ENCODE data around the gene NFIA. TPM values are rescaled to one million over a fixed set of nuclear protein-coding genes. Genes with fewer than 3 reads are reported as not detected.

Gene NFIA
- total and polyA plus RNA-seq, 2 donors (not counting 1 experiment from before 2014, with no cell fraction given), result 0.28 to 0.54 TPM

DNA sequence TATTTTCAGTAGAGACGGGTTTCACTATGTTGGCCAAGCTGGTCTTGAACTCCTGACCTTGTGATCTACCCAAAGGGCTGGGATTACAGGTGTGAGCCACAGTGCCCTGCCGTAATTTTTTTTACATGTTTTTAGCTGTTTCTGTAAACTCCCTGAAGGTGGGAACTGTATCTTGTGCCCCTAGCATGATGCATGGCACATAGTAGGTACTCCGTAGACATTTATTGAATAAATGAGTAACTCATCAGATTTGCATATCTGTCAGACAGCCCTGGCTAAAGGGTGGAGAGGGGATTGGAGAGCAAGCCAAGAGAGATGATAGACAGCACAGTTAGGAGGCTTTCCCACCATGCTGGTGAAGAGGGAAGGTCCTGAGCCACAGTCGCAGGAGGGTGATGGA is 247.2 kb downstream of the NFIA start:
- H3K9ac ChIP-seq (ENCODE audit: low read length), result no peak overlapping the region
- H3K4me1 ChIP-seq (ENCODE audit: control insufficient read depth in 2 of 2, insufficient read depth in 2 of 2, low read length in 2 of 2), result no peaks in the 10 kb centered on the region
- 100% methylated on average over 3 of the region's 4 CpGs for WGBS (ENCODE audit: insufficient coverage)
- no peaks in the 10 kb centered on the region for H3K79me2 ChIP-seq (ENCODE audit: control insufficient read depth, insufficient read depth, low read length)
- no peak overlapping the region for H3K27ac ChIP-seq (ENCODE audit: low read length in 2 of 2)
- intact Hi-C loops (cut with micrococcal nuclease), result no loop called here
- POLR2A ChIA-PET, result no interaction called here
- DNase-seq (no peak), ATAC-seq (ENCODE audit: low read depth) (no peak)
- H3K27me3 Mint-ChIP-seq, result peaks cover 10% of the 10 kb centered on the region
- no peak overlapping the region for H2AFZ ChIP-seq (ENCODE audit: insufficient read depth, low read depth, low read length, poor library complexity, severe bottlenecking)
- no peaks in the 10 kb centered on the region for H3K4me1 Mint-ChIP-seq
- no peaks in the 10 kb centered on the region for H3K36me3 ChIP-seq (replicated peaks in 1 of 2; ENCODE audit: control extremely low read depth in 1 of 2, control insufficient read depth in 1 of 2, extremely low read depth in 1 of 2, insufficient read depth in 2 of 2, low read length in 1 of 2)
- no peak overlapping the region for H3K4me2 ChIP-seq (replicated peaks; ENCODE audit: low read depth, low read length, poor library complexity, severe bottlenecking)
- no peaks in the 10 kb centered on the region for H4K20me1 ChIP-seq (ENCODE audit: control insufficient read depth, insufficient read depth, low read length, poor library complexity, severe bottlenecking)
- no peak overlapping the region for H3K27ac Mint-ChIP-seq
- TF ChIP-seq, protein P1, sequence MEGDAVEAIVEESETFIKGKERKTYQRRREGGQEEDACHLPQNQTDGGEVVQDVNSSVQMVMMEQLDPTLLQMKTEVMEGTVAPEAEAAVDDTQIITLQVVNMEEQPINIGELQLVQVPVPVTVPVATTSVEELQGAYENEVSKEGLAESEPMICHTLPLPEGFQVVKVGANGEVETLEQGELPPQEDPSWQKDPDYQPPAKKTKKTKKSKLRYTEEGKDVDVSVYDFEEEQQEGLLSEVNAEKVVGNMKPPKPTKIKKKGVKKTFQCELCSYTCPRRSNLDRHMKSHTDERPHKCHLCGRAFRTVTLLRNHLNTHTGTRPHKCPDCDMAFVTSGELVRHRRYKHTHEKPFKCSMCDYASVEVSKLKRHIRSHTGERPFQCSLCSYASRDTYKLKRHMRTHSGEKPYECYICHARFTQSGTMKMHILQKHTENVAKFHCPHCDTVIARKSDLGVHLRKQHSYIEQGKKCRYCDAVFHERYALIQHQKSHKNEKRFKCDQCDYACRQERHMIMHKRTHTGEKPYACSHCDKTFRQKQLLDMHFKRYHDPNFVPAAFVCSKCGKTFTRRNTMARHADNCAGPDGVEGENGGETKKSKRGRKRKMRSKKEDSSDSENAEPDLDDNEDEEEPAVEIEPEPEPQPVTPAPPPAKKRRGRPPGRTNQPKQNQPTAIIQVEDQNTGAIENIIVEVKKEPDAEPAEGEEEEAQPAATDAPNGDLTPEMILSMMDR (IDR thresholded peaks at IDR 0.05), result no peak
- no peak for TF ChIP-seq EZH2 (IDR thresholded peaks at IDR 0.05; ENCODE audit: borderline replicate concordance, insufficient read depth, low read depth, low read length, poor library complexity, severe bottlenecking)
- H3K9me3 Mint-ChIP-seq (ENCODE audit: insufficient read depth), result no peaks in the 10 kb centered on the region
- H3K4me3 ChIP-seq (ENCODE audit: control extremely low read depth in 1 of 5, extremely low read depth in 1 of 5, insufficient read depth in 1 of 5, low read depth in 2 of 5, low read length in 4 of 5), result no peak overlapping the region
- H3K27me3 ChIP-seq (replicated peaks in 1 of 4; ENCODE audit: control extremely low read depth in 1 of 4, control insufficient read depth in 3 of 4, insufficient read depth in 4 of 4, low read length in 3 of 4), result no peaks in the 10 kb centered on the region
- H3K9me3 ChIP-seq (ENCODE audit: control extremely low read depth in 1 of 3, control insufficient read depth in 2 of 3, insufficient read depth in 1 of 3, low read length in 2 of 3), result no peaks in the 10 kb centered on the region
- CTCF ChIA-PET, result interaction anchor here (1.2 kb wide), 1 partner anchor 279 kb away, joined by 3 read pairs; no protein-coding TSS in a partner anchor
- H3K4me3 Mint-ChIP-seq, result no peak overlapping the region

DNA sequence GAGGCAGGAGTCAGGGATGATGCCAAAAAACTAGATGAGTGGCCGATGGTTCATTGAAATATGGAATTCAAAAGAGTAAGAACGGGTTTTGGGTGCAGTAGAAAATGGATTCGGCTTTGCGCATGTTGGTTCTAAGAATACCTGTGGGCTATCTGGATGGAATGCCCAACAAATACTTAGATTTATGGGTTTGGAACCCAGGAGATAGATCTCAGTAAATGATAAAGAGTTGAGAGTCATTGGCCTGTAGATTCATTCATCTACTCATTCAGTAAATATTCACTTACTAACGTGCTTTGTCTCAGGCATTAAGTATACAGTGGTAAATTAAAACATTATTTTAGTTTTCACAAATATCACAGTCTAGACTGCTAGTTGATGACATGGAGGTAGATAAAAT is 247.7 kb downstream of the NFIA start:
- Histone ChIP-seq H3K4me1 (ENCODE audit: control insufficient read depth in 2 of 2, insufficient read depth in 2 of 2, low read length in 2 of 2) (no peaks in the 10 kb centered on the region), H3K79me2 (ENCODE audit: control insufficient read depth, insufficient read depth, low read length) (no peaks in the 10 kb centered on the region), H3K4me2 (replicated peaks; ENCODE audit: low read depth, low read length, poor library complexity, severe bottlenecking) (no peak overlapping the region), H2AFZ (ENCODE audit: insufficient read depth, low read depth, low read length, poor library complexity, severe bottlenecking) (no peak overlapping the region), H3K27ac (ENCODE audit: low read length in 2 of 2) (no peak overlapping the region), H3K36me3 (replicated peaks in 1 of 2; ENCODE audit: control extremely low read depth in 1 of 2, control insufficient read depth in 1 of 2, extremely low read depth in 1 of 2, insufficient read depth in 2 of 2, low read length in 1 of 2) (no peaks in the 10 kb centered on the region), H3K27me3 (replicated peaks in 1 of 4; ENCODE audit: control extremely low read depth in 1 of 4, control insufficient read depth in 3 of 4, insufficient read depth in 4 of 4, low read length in 3 of 4) (no peaks in the 10 kb centered on the region), H3K9ac (ENCODE audit: low read length) (no peak overlapping the region), H3K9me3 (ENCODE audit: control extremely low read depth in 1 of 3, control insufficient read depth in 2 of 3, insufficient read depth in 1 of 3, low read length in 2 of 3) (no peaks in the 10 kb centered on the region), H3K4me3 (ENCODE audit: control extremely low read depth in 1 of 5, extremely low read depth in 1 of 5, insufficient read depth in 1 of 5, low read depth in 2 of 5, low read length in 4 of 5) (no peak overlapping the region), H4K20me1 (ENCODE audit: control insufficient read depth, insufficient read depth, low read length, poor library complexity, severe bottlenecking) (no peaks in the 10 kb centered on the region)
- Mint-ChIP-seq H3K27ac (no peak overlapping the region), H3K9me3 (ENCODE audit: insufficient read depth) (no peaks in the 10 kb centered on the region), H3K4me1 (no peaks in the 10 kb centered on the region), H3K27me3 (peaks cover 10% of the 10 kb centered on the region), H3K4me3 (no peak overlapping the region)
- DNase-seq, result no peak
- ChIA-PET POLR2A (no interaction called here), CTCF (interaction anchor here (1.2 kb wide), 1 partner anchor 280 kb away, joined by 3 read pairs; no protein-coding TSS in a partner anchor)
- ATAC-seq (ENCODE audit: low read depth), result no peak
- intact Hi-C loops (cut with micrococcal nuclease), result no loop called here
- TF ChIP-seq, protein P1 (IDR thresholded peaks at IDR 0.05), result no peak
- TF ChIP-seq EZH2 (IDR thresholded peaks at IDR 0.05; ENCODE audit: borderline replicate concordance, insufficient read depth, low read depth, low read length, poor library complexity, severe bottlenecking), result no peak
- 98% methylated on average over 4 of the region's 5 CpGs for WGBS (ENCODE audit: insufficient coverage)

Data from B cell (primary cell).